Ishikawa (cell line): ENCODE data around the gene APOBR.

ENCODE experiments used
- CEBPB ChIP-seq: IDR thresholded peaks from 2 replicates; pipeline ENCODE4 v1.6.1; 2012
- CREB1 ChIP-seq: IDR thresholded peaks from 2 replicates; pipeline ENCODE4 v1.6.1; 2012; ENCODE audit warnings: low read depth
- EGR1 ChIP-seq: IDR thresholded peaks from 2 replicates; pipeline ENCODE4 v1.6.1; 2012
- EP300 ChIP-seq: IDR thresholded peaks from 2 replicates; pipeline ENCODE4 v1.6.1; 2012; ENCODE audit warnings: borderline replicate concordance
- FOXM1 ChIP-seq: IDR thresholded peaks from 2 replicates; pipeline ENCODE4 v1.6.1; 2012; ENCODE audit warnings: low read depth, borderline replicate concordance
- MAX ChIP-seq: IDR thresholded peaks from 2 replicates; pipeline ENCODE4 v1.6.1; 2012
- NFIC ChIP-seq: IDR thresholded peaks from 2 replicates; pipeline ENCODE4 v1.6.1; 2012
- RAD21 ChIP-seq: IDR thresholded peaks from 2 replicates; pipeline ENCODE4 v1.6.1; 2012; ENCODE audit warnings: low read depth
- TAF1 ChIP-seq: IDR thresholded peaks from 2 replicates; pipeline ENCODE4 v1.6.1; 2012; ENCODE audit warnings: low read depth, mild to moderate bottlenecking
- TCF12 ChIP-seq: IDR thresholded peaks from 2 replicates; pipeline ENCODE4 v1.6.1; 2012; ENCODE audit warnings: low read depth
- TEAD4 ChIP-seq: IDR thresholded peaks from 2 replicates; pipeline ENCODE4 v1.6.1; 2012
- USF1 ChIP-seq: IDR thresholded peaks from 2 replicates; pipeline ENCODE4 v1.6.1; 2012
- YY1 ChIP-seq: IDR thresholded peaks from 2 replicates; pipeline ENCODE4 v1.6.1; 2012; ENCODE audit warnings: low read depth
- ZBTB7A ChIP-seq: IDR thresholded peaks from 2 replicates; pipeline ENCODE4 v1.6.1; 2012; ENCODE audit warnings: low read depth
- TF ChIP-seq, protein P1 (sequence below): IDR thresholded peaks from 2 replicates; pipeline ENCODE4 v1.6.1; 2012; ENCODE audit warnings: low read depth, mild to moderate bottlenecking

Gene APOBR, protein sequence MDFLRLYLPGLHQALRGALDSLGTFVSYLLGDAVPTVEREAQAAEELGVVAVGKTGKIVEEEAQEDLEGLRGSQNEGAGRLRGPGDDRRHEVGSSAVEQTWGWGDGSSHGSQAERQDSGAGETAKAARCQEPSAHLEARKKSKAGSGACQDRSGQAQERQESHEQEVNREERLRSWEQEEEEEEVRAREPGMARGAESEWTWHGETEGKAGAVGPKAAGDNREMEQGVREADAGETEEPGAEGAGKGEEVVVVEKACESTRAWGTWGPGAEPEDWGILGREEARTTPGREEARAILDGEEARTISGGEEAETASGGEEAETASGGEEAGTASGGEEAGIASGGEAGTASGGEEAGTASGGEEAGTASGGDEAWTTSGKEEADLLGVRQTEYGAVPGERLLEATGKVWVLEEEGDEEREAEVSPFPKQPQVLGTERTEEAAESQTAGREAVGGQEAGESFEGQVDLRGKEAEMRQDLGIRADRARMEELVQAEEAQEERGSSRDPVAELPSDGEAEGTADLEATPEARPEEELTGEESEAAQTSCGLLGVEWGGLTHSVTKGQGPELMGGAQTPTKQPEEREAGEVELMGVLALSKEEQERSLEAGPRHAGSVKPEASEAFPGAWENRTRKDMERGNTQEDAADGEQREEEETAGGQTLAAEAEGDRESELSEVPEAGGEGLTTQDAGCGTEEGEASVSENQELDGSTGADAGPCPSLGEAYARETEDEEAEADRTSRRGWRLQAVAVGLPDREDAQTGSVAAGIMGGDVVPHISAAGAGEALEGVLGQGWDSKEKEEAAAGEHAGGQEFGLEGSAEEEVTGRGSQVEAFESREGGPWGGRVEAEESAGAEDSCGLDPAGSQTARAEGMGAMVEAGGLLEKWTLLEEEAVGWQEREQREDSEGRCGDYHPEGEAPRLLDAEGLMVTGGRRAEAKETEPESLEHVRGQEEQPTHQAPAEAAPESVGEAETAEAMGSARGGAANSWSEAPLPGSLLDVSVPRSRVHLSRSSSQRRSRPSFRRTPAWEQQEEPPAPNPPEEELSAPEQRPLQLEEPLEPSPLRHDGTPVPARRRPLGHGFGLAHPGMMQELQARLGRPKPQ

GRCh38 chr16:28494121-28494851, at the start of gene APOBR:
Gene APOBR (plus strand): TSS chr16:28494643. CDS start chr16:28494682, 39 bp downstream.
- no peak for TF ChIP-seq RAD21
- TF ChIP-seq USF1: no peak
- TF ChIP-seq, protein P1, sequence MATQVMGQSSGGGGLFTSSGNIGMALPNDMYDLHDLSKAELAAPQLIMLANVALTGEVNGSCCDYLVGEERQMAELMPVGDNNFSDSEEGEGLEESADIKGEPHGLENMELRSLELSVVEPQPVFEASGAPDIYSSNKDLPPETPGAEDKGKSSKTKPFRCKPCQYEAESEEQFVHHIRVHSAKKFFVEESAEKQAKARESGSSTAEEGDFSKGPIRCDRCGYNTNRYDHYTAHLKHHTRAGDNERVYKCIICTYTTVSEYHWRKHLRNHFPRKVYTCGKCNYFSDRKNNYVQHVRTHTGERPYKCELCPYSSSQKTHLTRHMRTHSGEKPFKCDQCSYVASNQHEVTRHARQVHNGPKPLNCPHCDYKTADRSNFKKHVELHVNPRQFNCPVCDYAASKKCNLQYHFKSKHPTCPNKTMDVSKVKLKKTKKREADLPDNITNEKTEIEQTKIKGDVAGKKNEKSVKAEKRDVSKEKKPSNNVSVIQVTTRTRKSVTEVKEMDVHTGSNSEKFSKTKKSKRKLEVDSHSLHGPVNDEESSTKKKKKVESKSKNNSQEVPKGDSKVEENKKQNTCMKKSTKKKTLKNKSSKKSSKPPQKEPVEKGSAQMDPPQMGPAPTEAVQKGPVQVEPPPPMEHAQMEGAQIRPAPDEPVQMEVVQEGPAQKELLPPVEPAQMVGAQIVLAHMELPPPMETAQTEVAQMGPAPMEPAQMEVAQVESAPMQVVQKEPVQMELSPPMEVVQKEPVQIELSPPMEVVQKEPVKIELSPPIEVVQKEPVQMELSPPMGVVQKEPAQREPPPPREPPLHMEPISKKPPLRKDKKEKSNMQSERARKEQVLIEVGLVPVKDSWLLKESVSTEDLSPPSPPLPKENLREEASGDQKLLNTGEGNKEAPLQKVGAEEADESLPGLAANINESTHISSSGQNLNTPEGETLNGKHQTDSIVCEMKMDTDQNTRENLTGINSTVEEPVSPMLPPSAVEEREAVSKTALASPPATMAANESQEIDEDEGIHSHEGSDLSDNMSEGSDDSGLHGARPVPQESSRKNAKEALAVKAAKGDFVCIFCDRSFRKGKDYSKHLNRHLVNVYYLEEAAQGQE: no peak
- no peak for TF ChIP-seq CEBPB
- TF ChIP-seq MAX: no peak
- no peak for TF ChIP-seq TCF12
- TF ChIP-seq CREB1: no peak
- TF ChIP-seq TAF1: no peak
- TF ChIP-seq EGR1: no peak
- TF ChIP-seq FOXM1: no peak
- TF ChIP-seq TEAD4: no peak
- no peak for TF ChIP-seq NFIC
- no peak for TF ChIP-seq YY1
- TF ChIP-seq ZBTB7A: no peak
- no peak for TF ChIP-seq EP300

- no peak for TF ChIP-seq MAX
- TF ChIP-seq TEAD4: no peak
Measured at GRCh38 chr16:28473714-28474265, 20.7 kb upstream of the APOBR start.

- TF ChIP-seq YY1 (no peak), RAD21 (no peak)
Measured at GRCh38 chr16:28475221-28475620, 19.2 kb upstream of the APOBR start.

DNA sequence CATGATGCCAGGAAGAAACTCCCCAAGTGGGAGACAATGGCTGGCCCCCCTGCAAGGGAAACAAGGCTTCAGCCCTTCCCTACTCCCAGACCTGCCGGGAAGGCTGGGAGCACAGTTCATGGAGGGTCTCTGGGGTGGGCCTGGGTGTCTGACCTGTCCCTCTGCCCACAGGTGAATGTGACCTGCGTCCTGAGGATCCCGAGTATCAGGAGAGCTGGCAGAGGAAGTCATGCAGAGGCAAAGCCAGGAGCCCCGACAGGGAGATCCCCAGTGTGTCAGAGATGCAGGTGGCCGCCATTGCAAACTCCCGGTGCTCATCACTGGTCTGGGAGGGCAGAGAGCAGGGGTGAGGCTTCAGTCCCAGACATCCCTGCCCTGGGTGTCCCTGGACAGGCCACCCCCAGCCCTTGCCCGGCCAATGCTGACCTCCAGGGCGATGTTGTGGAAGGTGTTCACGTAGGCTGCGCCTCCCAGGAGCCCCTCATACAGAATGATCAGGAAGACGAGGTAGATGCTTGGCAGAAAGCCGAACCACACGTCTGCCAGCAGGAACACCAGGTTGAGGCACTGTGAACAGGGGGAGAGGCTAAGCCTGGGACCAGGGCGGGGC, 17.0 kb upstream of the APOBR start:
- TF ChIP-seq TCF12: no peak
- TF ChIP-seq CEBPB: no peak
- no peak for TF ChIP-seq EGR1
- no peak for TF ChIP-seq USF1
- TF ChIP-seq MAX: no peak
- TF ChIP-seq YY1: no peak
- TF ChIP-seq FOXM1: no peak

DNA sequence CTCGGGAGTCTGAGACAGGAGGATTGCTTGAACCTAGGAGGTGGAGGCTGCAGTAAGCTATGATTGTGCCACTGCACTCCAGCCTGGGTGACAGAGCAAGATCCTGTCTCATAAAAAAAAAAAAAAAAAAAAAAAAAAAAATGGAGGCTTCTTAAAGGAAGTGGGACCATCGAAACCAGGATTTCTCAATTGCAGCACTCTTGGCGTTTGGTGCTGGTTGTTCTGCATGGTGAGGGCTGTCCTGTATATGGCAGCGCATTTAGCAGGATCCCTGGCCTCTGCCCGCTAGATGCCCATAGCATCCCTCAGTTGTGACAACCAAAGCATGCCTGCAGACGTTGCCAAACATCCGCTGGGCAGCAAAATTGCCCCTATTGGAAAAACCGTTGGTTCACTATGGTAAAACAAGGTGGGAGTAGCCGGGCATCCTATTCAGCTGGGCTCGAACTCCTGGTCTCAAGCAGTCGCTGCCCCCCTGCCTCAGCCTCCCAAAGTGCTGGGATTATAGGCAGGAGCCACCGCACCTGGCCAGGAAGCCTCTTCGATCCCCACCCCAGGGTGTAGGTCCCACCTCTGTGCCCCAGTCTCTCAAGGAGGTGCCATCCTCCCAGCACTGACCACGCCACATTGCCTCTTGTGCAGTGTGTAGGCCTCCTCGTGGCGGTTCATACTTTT, 15.8 kb upstream of the APOBR start:
- TF ChIP-seq RAD21 (no peak), NFIC (no peak)

DNA sequence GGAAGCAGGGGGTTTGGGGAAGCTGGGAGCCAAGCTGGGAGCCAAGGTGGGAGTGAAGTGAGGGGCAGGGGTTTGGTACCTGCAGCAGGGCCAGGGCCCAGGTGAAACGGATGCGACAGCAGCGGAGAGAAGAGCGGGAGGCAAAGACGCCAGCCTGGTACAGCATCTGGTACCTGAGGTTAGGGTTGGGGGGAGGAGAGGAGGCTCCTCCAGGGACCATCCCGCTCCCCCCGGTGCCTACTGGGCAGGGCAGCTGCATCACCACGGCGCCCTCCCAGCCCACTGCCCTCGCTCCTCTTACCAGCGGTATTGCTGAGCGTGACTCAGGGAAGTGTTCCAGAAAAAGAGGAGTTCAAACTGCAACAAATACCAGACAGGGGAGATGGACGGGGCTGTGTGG, 12.4 kb upstream of the APOBR start:
- TF ChIP-seq, protein P1: no peak
- TF ChIP-seq TAF1 (no peak), CREB1 (no peak), YY1 (no peak), EGR1 (no peak), ZBTB7A (no peak), CEBPB (no peak), TCF12 (no peak), FOXM1 (no peak), MAX (no peak), NFIC (no peak), TEAD4 (no peak)
